ENCODE results near the gene CSAG3.
"Not testable (repeated sequence)": the region's sequence is repeated elsewhere in the genome, so short reads cannot be mapped to it uniquely, and the experiment has no call there.

The CSAG3 gene

GRCh38 chrX:152758918-152759317 lies at the start of gene CSAG3:
CSAG3 (plus strand) TSS chrX:152759218.
- DNase-seq = not testable (repeated sequence)

DNA sequence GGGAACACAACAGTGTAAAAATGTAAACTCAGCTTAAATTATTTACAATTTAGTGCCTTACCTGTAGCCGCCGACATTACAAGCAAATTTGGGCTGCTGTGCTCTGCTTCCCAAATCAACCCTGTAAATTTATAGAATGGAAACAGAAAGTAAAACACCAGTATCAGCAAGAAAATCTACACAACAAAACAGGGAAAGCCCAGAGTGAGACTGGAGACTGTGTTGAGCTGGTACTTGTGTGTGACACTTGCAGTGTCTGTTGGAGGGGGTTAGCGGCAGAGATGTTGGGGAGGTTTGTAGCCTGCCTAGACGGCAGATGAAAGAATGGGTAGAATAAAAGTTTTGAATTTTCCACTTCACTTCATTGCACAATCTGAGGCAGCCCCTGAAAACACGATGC lies 45.8 kb upstream of the CSAG3 start:
- DNase-seq = not testable (repeated sequence)

DNA sequence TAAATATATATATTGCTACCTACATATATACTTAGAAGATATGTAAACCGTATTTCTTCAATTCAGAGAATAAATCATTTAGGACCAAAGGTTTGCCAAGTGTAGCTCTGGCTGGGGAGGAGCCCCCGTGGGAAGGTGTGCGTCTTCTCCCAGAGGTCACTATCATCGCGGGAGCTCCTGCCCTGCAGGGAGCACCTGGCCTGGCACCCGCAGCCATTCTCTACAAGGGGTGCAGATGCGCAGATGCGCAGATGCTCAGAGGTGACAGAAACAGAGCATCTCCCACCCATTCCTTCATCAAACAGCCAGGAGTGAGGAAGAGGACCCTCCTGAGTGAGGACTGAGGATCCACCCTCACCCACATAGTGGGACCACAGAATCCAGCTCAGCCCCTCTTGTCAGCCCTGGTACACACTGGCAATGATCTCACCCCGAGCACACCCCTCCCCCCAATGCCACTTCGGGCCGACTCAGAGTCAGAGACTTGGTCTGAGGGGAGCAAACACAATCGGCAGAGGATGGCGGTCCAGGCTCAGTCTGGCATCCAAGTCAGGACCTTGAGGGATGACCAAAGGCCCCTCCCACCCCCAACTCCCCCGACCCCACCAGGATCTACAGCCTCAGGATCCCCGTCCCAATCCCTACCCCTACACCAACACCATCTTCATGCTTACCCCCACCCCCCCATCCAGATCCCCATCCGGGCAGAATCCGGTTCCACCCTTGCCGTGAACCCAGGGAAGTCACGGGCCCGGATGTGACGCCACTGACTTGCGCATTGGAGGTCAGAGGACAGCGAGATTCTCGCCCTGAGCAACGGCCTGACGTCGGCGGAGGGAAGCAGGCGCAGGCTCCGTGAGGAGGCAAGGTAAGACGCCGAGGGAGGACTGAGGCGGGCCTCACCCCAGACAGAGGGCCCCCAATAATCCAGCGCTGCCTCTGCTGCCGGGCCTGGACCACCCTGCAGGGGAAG lies 44.9 kb upstream of the CSAG3 start, which contains the start of gene MAGEA2B:
MAGEA2B (plus strand) TSS at position 814 of the 973 bp plus-strand sequence. CDS start 2,479 bp downstream, outside the sequence.
- DNase-seq = not testable (repeated sequence)

DNA sequence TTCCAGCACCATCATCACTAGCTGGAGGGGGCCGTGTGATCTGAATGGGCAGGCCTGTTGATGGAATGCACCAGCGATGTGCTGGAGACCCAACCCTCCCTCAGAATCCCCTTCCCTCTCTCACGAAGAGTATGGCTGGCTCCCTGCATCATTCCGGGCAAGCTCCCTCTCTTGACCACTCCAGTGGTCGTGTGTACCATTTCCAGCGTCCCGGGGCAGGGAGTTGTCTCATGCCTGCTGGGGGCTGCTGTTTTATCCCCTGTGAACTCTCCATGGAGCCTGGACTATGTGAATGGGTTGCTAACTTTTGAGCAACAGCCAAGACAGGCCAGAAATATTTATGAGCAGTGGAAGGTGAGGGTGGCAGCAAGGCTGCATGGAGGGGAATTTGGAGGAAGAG lies 33.6 kb upstream of the CSAG3 start:
- DNase-seq = no peak

- peak; percentile 76 for DNase-seq
Measured at GRCh38 chrX:152733261-152733975, 25.6 kb upstream of the CSAG3 start, which contains the start of the genes CSAG1 and MAGEA12. CSAG1 (minus strand) TSS chrX:152733721; CDS start chrX:152732460, 1,261 bp downstream. MAGEA12 (plus strand) TSS chrX:152733757; CDS start chrX:152736162, 2,405 bp downstream.

- DNase-seq = not testable (repeated sequence)
Measured at GRCh38 chrX:152734143-152734858, 24.7 kb upstream of the CSAG3 start.

DNA sequence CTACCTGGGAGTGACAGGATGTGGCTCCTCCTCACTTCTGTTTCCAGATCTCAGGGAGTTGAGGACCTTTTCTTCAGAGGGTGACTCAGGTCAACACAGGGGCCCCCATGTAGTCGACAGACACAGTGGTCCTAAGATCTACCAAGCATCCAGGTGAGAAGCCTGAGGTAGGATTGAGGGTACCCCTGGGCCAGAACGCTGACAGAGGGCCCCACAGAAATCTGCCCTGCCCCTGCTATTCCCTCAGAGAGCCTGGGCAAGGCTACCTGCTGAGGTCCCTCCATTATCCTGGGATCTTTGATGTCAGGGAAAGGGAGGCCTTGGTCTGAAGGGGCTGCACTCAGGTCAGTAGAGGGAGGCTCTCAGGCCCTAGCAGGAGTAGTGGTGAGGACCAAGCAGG lies 23.9 kb upstream of the CSAG3 start:
- DNase-seq = no peak

DNA sequence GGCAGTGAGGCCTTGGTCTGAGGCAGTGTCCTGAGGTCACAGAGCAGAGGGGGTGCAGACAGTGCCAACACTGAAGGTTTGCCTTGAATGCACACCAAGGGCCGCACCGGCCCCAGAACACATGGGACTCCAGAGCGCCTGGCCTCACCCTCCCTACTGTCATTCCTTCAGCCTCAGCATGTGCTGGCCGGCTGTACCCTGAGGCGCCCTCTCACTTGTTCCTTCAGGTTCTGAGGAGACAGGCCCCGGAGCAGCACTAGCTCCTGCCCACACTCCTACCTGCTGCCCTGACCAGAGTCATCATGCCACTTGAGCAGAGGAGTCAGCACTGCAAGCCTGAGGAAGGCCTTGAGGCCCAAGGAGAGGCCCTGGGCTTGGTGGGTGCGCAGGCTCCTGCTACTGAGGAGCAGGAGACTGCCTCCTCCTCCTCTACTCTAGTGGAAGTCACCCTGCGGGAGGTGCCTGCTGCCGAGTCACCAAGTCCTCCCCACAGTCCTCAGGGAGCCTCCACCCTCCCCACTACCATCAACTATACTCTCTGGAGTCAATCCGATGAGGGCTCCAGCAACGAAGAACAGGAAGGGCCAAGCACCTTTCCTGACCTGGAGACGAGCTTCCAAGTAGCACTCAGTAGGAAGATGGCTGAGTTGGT lies 23.0 kb upstream of the CSAG3 start:
- no peak for DNase-seq

DNA sequence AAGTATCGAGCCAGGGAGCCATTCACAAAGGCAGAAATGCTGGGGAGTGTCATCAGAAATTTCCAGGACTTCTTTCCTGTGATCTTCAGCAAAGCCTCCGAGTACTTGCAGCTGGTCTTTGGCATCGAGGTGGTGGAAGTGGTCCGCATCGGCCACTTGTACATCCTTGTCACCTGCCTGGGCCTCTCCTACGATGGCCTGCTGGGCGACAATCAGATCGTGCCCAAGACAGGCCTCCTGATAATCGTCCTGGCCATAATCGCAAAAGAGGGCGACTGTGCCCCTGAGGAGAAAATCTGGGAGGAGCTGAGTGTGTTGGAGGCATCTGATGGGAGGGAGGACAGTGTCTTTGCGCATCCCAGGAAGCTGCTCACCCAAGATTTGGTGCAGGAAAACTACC lies 22.5 kb upstream of the CSAG3 start:
- DNase-seq = not testable (repeated sequence)

- DNase-seq = no peak
Measured at GRCh38 chrX:152738560-152738959, 20.5 kb upstream of the CSAG3 start.

GRCh38 chrX:152753686-152754650 lies 5.0 kb upstream of the CSAG3 start, which contains the start of gene MAGEA2:
MAGEA2 (minus strand) TSS chrX:152753842; CDS start chrX:152751363, 2,479 bp downstream.
- DNase-seq = not testable (repeated sequence)

DNA sequence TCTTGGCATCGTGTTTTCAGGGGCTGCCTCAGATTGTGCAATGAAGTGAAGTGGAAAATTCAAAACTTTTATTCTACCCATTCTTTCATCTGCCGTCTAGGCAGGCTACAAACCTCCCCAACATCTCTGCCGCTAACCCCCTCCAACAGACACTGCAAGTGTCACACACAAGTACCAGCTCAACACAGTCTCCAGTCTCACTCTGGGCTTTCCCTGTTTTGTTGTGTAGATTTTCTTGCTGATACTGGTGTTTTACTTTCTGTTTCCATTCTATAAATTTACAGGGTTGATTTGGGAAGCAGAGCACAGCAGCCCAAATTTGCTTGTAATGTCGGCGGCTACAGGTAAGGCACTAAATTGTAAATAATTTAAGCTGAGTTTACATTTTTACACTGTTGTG lies 4.1 kb upstream of the CSAG3 start:
- DNase-seq = not testable (repeated sequence)

GRCh38 chrX:152759544-152759943 lies 526 bp downstream of the CSAG3 start:
- DNase-seq = not testable (repeated sequence)

DNA sequence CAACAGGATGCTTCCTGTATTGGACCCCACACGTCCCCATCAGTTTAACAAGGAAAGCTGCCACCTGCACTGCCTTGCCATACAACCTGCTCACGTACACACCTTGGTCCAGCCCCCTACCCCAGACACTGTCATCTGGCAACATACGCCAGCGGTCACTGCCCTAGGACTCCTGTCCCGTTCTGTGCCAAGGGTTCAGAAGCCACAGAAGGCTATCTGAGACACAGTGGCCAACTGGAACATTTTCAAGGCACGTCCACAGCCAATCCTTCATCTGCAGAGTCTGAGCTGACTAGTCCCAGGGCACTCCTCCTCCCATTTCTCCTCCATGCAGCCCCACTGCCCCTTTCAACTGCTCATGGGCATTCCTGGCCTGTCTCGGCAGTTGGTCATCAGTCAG lies 2.6 kb downstream of the CSAG3 start:
- not testable (repeated sequence) for DNase-seq

- DNase-seq = not testable (repeated sequence)
Measured at GRCh38 chrX:152766562-152766961, 7.5 kb downstream of the CSAG3 start.

GRCh38 chrX:152769549-152770289 lies 10.7 kb downstream of the CSAG3 start, which contains the start of gene MAGEA6:
MAGEA6 (minus strand) TSS chrX:152769689; CDS start chrX:152767650, 2,039 bp downstream.
- not testable (repeated sequence) for DNase-seq

- DNase-seq = not testable (repeated sequence)
Measured at GRCh38 chrX:152787062-152787461, 28.0 kb downstream of the CSAG3 start.

GRCh38 chrX:152798945-152799344 lies 39.9 kb downstream of the CSAG3 start:
- no peak for DNase-seq

DNA sequence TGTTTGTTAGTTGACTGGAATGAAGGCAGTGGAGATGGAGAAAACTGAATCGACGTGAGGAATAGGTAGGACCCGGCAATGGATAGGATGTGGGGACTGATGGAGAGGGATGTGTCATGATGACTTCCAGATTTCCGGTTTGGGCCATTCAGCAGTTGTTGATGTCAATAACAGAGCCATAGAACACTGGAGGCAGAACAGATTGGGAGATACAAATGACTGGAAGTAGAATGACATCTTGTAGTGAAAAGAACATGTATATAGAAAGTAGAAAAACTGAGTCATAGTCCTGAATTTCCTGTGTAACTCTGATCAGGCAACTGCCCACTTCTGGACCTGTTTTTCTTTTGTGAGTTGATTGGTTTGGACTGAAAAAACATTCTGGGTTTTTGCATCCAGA lies 47.0 kb downstream of the CSAG3 start:
- DNase-seq = no peak

Measured in NCI-H146 (cell line).